K562 (cell line): ENCODE measurements around the gene ALG9. TPM values are rescaled to one million over a fixed set of nuclear protein-coding genes. Genes with fewer than 3 reads are reported as not detected.

Source experiments
- ARID2 ChIP-seq: fragments of 450-650 bp; IDR thresholded peaks from 2 replicates; pipeline ENCODE4 v1.6.1; 2017; ENCODE audit warnings: antibody characterized with exemption, mild to moderate bottlenecking
- BCOR ChIP-seq: fragments of 450-650 bp; IDR thresholded peaks from 2 replicates; pipeline ENCODE4 v1.6.1; 2016
- BRF1 ChIP-seq: IDR thresholded peaks from 3 replicates; pipeline ENCODE4 v1.6.1; 2011; ENCODE audit warnings: borderline replicate concordance, mild to moderate bottlenecking; ENCODE audit not compliant: insufficient read length; ENCODE audit errors: extremely low read depth
- CBFA2T3 ChIP-seq: fragments of 450-650 bp; IDR thresholded peaks from 2 replicates; pipeline ENCODE4 v1.6.1; 2017
- CC2D1A ChIP-seq: fragments of 450-650 bp; IDR thresholded peaks from 2 replicates; pipeline ENCODE4 v1.6.1; 2017; ENCODE audit warnings: mild to moderate bottlenecking
- CEBPB ChIP-seq: fragments of 450-650 bp; IDR thresholded peaks from 2 replicates; pipeline ENCODE4 v1.6.1; 2016; ENCODE audit warnings: missing genetic modification characterization, missing compliant biosample characterization
- CEBPZ ChIP-seq: fragments of 150-350 bp; IDR thresholded peaks from 2 replicates; pipeline ENCODE4 v1.6.1; 2014; ENCODE audit warnings: low read depth, mild to moderate bottlenecking, low read length, borderline replicate concordance
- DEAF1 ChIP-seq: fragments of 450-650 bp; formaldehyde crosslinking; IDR thresholded peaks from 2 replicates; pipeline ENCODE4 v1.4.0; 2020; ENCODE audit warnings: mild to moderate bottlenecking, moderate library complexity
- EP300 ChIP-seq: IDR thresholded peaks from 2 replicates; pipeline ENCODE4 v1.6.1; 2012; ENCODE audit warnings: low read length, improper control_type of control experiment
- MAFF ChIP-seq: IDR thresholded peaks from 2 replicates; pipeline ENCODE4 v1.6.1; 2012; ENCODE audit warnings: low read length, improper control_type of control experiment
- MYNN ChIP-seq, 2 experiments: sonication (generic); formaldehyde crosslinking in 1 of 2; IDR thresholded peaks; 2 replicates each; pipeline versions ENCODE4 v1.5.0 to v1.6.1; 2016 to 2020; ENCODE audit warnings: antibody characterized with exemption in 1 of 2, missing genetic modification reagents in 1 of 2
- PKNOX1 ChIP-seq: fragments of 450-650 bp; IDR thresholded peaks from 2 replicates; pipeline ENCODE4 v1.6.1; 2016
- POLR2A ChIP-seq: fragments of 450-650 bp; conservative IDR thresholded peaks from 2 replicates; pipeline ENCODE4 v1.6.1; 2016
- RNF2 ChIP-seq: sonication (generic); IDR thresholded peaks from 2 replicates; pipeline ENCODE4 v1.6.1; 2016
- SETDB1 ChIP-seq: IDR thresholded peaks from one replicate; pipeline ENCODE4 v1.6.1; 2012; ENCODE audit warnings: low read length, control low read depth, inconsistent platforms
- SRSF7 ChIP-seq: fragments of 200-400 bp; formaldehyde crosslinking; optimal IDR thresholded peaks from 2 replicates; pipeline ENCODE3; 2017; ENCODE audit warnings: mild to moderate bottlenecking, low read depth, low read length
- ZNF253 ChIP-seq: fragments of 250-450 bp; sonication (Bioruptor Pico); conservative IDR thresholded peaks from 2 replicates; pipeline ENCODE4 v1.6.1; 2021; ENCODE audit warnings: mild to moderate bottlenecking
- ZNF79 ChIP-seq: fragments of 250-450 bp; sonication (Bioruptor Pico); IDR thresholded peaks from 2 replicates; pipeline ENCODE4 v1.4.0; 2020; ENCODE audit warnings: low read depth, mild to moderate bottlenecking, moderate library complexity
- polyA plus RNA-seq, 8 experiments: library from polyadenylated mRNA; depleted of rRNA in 4 of 8; stranded (reverse) in 5 of 8; unstranded in 3 of 8; fragments of >200 nt; fragmentation: Nextera tagmentation in 2 of 8; fragmentation: Illumina TruSeq in 1 of 8; extraction: Ambion mirVana in 2 of 8; extraction: Trizol in 1 of 8; gene quantifications; 2 replicates each; pipeline versions ENCODE4 v1.2.1 to v1.2.3, GENCODE V29; 2011 to 2014; ENCODE audit warnings: inconsistent platforms in 1 of 8, missing spikeins in 1 of 8
- total RNA-seq, 7 experiments: library from RNA; depleted of rRNA in 6 of 7; stranded (reverse); fragments of >200 nt in 6 of 7; fragmentation: Illumina TruSeq in 2 of 7; extraction: Trizol in 2 of 7; gene quantifications; 2 replicates each; pipeline versions ENCODE4 v1.2.1 to v1.2.3, GENCODE V29; 2011 to 2021; ENCODE audit warnings: low replicate concordance in 1 of 7
- TF ChIP-seq, protein P1 (sequence below): fragments of 250-450 bp; sonication (Bioruptor Pico); IDR thresholded peaks from 2 replicates; pipeline ENCODE4 v1.8.0; 2022; ENCODE audit warnings: inconsistent platforms

ALG9 gene
- total and polyA plus RNA-seq, 9 of the 15 experiments (the other 6 are each of a cell fraction or from before 2014, with no cell fraction given): 11.5 to 40.5 (median 24.9) TPM

DNA sequence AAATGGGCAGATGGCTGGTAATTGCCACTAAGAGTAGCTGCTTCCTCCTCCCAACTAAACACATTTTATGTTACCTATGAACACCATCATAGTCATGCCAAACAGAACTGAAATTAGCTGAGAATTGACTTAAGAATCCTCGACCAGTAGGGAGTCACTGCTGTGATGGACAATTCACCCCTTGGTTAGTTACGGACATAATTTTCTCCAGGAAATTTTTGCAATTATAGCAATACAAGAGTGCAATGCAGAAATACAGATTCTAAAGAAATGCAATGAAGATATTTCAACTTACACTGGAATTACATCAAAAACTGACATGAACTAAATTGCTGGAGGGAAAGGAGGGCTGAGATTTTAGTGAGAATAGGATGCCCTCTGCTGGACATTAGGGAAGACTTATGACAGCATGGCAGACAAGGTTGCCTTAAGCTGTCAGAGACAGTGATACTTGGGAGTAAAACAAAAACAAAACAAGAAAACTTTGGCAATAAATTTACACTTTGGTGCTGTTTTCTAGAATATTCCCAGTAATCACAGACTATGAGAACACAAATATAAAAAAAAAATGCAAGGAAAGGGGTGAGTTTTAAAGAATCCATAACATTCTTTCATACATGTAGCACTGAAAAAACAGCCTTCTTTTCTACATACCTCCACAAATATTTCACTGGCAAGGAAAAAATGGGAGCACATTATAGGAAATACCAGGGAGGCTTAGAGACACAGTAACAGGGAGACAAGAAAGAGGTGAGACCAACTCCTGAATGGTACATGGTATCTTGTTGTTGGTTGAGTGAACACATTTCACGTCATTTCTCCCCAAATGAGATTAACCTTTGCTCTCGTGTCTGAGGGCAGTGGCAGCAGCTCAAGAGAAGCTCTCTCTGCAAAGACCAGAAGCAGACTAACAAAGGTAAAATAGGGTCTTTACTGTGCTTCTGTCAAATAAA, 94.0 kb downstream of the ALG9 start (continued):
- TF ChIP-seq BRF1: no peak
- TF ChIP-seq ZNF79: no peak
- TF ChIP-seq MYNN (IDR thresholded peaks at IDR 0.05): no peak
- TF ChIP-seq MYNN (CRISPR knock-in tag; IDR thresholded peaks at IDR 0.05): no peak
- no peak for TF ChIP-seq CEBPZ
- no peak for TF ChIP-seq SETDB1
- TF ChIP-seq, protein P1, sequence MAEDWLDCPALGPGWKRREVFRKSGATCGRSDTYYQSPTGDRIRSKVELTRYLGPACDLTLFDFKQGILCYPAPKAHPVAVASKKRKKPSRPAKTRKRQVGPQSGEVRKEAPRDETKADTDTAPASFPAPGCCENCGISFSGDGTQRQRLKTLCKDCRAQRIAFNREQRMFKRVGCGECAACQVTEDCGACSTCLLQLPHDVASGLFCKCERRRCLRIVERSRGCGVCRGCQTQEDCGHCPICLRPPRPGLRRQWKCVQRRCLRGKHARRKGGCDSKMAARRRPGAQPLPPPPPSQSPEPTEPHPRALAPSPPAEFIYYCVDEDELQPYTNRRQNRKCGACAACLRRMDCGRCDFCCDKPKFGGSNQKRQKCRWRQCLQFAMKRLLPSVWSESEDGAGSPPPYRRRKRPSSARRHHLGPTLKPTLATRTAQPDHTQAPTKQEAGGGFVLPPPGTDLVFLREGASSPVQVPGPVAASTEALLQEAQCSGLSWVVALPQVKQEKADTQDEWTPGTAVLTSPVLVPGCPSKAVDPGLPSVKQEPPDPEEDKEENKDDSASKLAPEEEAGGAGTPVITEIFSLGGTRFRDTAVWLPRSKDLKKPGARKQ (CRISPR knock-in tag): no peak
- TF ChIP-seq MAFF: no peak
- TF ChIP-seq CEBPB (tag): no peak
- TF ChIP-seq POLR2A: no peak
- no peak for TF ChIP-seq SRSF7
- TF ChIP-seq DEAF1 (CRISPR knock-in tag): peak; percentile 84
- peak; percentile 94 for TF ChIP-seq ARID2
- TF ChIP-seq RNF2: no peak
- TF ChIP-seq EP300: no peak
- TF ChIP-seq CC2D1A: peak; percentile 75
- no peak for TF ChIP-seq CBFA2T3
- peak; percentile 52; the same call in 1 of the 2 replicates for TF ChIP-seq PKNOX1
- no peak for TF ChIP-seq ZNF253 (CRISPR knock-in tag)
- TF ChIP-seq BCOR: no peak
